Erythroblast (primary cell): Measurements from ENCODE around the gene TUBB8.

Experiments used
- GATA1 ChIP-seq: IDR thresholded peaks from 2 replicates; pipeline ENCODE4 v1.6.1; 2011; ENCODE audit warnings: low read depth, mild to moderate bottlenecking, control low read depth, low read length, moderate library complexity
- POLR2A ChIP-seq: IDR thresholded peaks from 2 replicates; pipeline ENCODE4 v1.6.1; 2011; ENCODE audit warnings: mild to moderate bottlenecking, low read length

DNA sequence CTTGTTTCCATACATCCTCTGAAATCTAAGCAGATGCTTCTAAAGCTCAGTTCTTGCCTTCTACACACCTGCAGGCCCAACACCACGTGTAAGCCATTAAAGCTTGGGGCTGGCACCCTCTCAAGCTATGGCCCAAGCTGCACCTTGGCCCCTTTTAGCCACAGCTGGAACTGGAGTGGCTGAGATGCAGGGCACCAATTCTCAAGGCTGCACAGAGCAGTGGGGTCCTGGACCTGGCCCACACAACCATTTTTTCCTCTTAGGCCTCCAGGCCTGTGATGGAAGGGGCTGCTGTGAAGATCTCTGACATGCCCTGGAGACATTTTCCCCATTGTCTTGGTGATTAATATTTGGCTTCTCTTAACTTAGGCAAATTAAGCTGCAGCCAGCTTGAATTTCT is 47.4 kb upstream of the TUBB8 start:
- TF ChIP-seq POLR2A (no peak), GATA1 (no peak)
